Left ventricle myocardium inferior (tissue), 1 donor: ENCODE measurements around the gene CHL1. TPM values are rescaled to one million over a fixed set of nuclear protein-coding genes. Genes with fewer than 3 reads are reported as not detected.

Experiments used
- DNase-seq: peaks from one replicate; pipeline ENCODE4 v3.0.0-alpha.2; 2020
- H3K27ac ChIP-seq: fragments of 200-600 bp; replicated peaks from 2 replicates; pipeline ENCODE4 v1.8.0; 2021
- H3K27me3 ChIP-seq: fragments of 200-600 bp; 2 replicates; pipeline ENCODE4 v1.8.0; 2021; ENCODE audit warnings: low read depth
- H3K36me3 ChIP-seq: fragments of 200-600 bp; 2 replicates; pipeline ENCODE4 v1.8.0; 2021
- H3K4me1 ChIP-seq: fragments of 200-600 bp; 2 replicates; pipeline ENCODE4 v1.8.0; 2021
- H3K4me3 ChIP-seq: fragments of 200-600 bp; 2 replicates; pipeline ENCODE4 v1.8.0; 2021; ENCODE audit warnings: mild to moderate bottlenecking, moderate library complexity
- H3K9me3 ChIP-seq: fragments of 200-600 bp; replicated peaks from 2 replicates; pipeline ENCODE4 v1.8.0; 2021
- intact Hi-C: fragments of 100-400 bp; cut with micrococcal nuclease; formaldehyde crosslinking; loops from one replicate; pipeline ENCODE4 v1.11.0; 2022
- total RNA-seq: library from RNA; stranded (reverse); fragmentation: NEBNext Ultra II Directional; extraction: Animal tissue kit (Norgen Biotek cat#: 25700); gene quantifications from one replicate; pipeline ENCODE4 v1.2.1, GENCODE V29; 2021
- TF ChIP-seq, protein P1 (sequence below): fragments of 200-600 bp; IDR thresholded peaks from 2 replicates; pipeline ENCODE4 v1.8.0; 2021; ENCODE audit warnings: antibody characterized with exemption, mild to moderate bottlenecking, borderline replicate concordance
- donor health status: DM: no; HTN: yes; CAD: no; lungs with severe emphysema.

The CHL1 gene
- total RNA-seq, 1 donor from 2014 or later = 8.8 TPM

DNA sequence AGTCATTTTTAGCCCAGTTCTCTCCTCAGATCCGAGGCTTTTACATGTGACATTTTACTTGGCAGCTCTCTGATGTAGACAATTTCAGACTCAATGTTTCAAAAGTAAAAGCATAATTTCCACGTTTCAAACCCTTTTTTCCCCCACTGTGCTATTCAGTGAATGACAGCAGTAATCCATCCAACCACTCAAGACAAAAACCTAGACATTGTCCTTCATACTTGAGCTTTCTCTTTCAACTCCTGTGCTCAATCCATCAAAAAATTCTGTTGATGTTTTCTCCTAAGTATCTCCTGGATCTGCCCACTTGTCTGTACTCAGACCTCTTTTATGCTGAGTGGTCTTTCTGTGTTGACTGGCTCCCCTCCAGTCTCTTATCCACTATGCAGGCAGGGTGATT is 214.7 kb downstream of the CHL1 start:
- no peak overlapping the region for H3K27ac ChIP-seq
- TF ChIP-seq, protein P1, sequence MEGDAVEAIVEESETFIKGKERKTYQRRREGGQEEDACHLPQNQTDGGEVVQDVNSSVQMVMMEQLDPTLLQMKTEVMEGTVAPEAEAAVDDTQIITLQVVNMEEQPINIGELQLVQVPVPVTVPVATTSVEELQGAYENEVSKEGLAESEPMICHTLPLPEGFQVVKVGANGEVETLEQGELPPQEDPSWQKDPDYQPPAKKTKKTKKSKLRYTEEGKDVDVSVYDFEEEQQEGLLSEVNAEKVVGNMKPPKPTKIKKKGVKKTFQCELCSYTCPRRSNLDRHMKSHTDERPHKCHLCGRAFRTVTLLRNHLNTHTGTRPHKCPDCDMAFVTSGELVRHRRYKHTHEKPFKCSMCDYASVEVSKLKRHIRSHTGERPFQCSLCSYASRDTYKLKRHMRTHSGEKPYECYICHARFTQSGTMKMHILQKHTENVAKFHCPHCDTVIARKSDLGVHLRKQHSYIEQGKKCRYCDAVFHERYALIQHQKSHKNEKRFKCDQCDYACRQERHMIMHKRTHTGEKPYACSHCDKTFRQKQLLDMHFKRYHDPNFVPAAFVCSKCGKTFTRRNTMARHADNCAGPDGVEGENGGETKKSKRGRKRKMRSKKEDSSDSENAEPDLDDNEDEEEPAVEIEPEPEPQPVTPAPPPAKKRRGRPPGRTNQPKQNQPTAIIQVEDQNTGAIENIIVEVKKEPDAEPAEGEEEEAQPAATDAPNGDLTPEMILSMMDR = no peak
- intact Hi-C loops = no loop called here
- no peaks in the 10 kb centered on the region for H3K9me3 ChIP-seq
- no peak for DNase-seq
- no peaks in the 10 kb centered on the region for H3K36me3 ChIP-seq
- H3K4me3 ChIP-seq = no peak overlapping the region
- H3K27me3 ChIP-seq = peaks cover 3% of the 10 kb centered on the region
- H3K4me1 ChIP-seq = no peaks in the 10 kb centered on the region

DNA sequence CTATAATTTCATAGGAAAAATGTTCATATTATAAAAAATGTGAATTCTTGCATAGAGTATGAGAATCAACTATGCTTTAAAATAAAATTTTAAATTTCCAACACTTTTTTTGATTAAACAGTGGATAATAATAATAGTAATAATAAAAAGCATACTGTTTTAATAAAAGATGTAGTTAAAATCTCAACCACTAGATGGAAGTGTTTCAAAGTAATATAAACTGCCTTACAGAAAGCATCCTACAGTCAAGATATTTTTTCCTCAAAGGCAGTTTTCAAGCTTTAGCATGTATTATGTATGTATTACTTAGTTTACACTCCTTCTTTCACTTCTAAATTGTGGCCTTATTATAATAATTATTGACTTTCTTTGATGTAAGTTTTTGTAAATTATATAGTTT is 217.5 kb downstream of the CHL1 start:
- intact Hi-C loops = no loop called here
- no peaks in the 10 kb centered on the region for H3K9me3 ChIP-seq
- no peaks in the 10 kb centered on the region for H3K4me1 ChIP-seq
- H3K27ac ChIP-seq = no peak overlapping the region
- TF ChIP-seq, protein P1 = peak; percentile 50
- DNase-seq = no peak
- H3K36me3 ChIP-seq = no peaks in the 10 kb centered on the region
- H3K4me3 ChIP-seq = no peak overlapping the region
- peaks cover 3% of the 10 kb centered on the region for H3K27me3 ChIP-seq

DNA sequence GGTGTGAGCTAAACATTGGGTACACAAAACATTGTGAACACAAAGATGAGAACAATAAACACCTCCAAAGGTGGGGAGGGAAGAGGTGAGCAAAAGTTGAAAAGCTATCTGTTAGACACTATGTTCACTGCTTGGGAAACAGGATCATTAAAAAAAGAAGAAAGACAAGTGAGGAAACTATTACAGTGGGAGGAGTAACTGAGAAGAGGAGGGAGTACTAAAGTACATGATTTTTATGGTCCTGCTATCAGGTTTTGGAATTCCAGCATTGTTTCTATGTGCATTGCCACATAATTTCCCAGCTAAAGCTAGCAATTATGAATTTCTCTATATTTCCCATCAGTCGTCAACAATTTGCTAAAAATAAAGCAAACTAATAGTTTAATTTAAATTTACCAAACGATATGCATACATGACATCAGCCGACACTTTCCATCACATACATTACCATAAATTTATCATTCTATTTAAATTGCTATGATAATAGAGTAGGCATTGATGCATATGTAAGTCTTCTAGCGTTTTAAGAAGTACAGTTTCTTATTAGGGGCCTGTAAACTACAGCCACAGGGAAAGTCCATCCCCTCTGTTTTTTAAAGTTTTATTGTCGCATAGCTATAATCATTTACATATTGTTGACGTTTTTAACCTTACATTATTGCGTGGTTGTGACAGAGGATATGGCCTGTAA is 221.8 kb downstream of the CHL1 start:
- no peaks in the 10 kb centered on the region for H3K9me3 ChIP-seq
- TF ChIP-seq, protein P1 = no peak
- intact Hi-C loops = no loop called here

DNA sequence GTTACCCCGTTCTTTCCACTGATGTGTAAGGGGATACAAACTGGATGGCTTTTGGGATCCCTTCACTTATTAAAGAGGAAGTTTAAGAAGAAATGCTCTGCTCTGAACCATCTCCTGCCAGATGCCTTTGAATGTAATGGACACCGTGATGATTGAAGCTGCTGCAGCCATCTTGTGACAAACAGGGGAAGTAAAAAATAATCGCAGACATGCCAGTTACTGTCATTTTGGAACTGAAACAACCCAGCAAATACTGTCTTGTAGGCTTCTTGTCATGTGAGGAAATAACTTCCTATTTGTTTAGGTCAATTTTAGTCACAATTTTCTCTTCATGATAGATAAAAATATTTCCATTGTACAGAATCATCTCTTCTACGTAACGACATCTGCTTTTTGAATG is 224.0 kb downstream of the CHL1 start:
- TF ChIP-seq, protein P1 = no peak
- no peaks in the 10 kb centered on the region for H3K27me3 ChIP-seq
- DNase-seq = no peak
- no peak overlapping the region for H3K27ac ChIP-seq
- intact Hi-C loops = no loop called here
- H3K4me1 ChIP-seq = no peaks in the 10 kb centered on the region
- H3K9me3 ChIP-seq = no peaks in the 10 kb centered on the region
- H3K4me3 ChIP-seq = no peak overlapping the region
- H3K36me3 ChIP-seq = no peaks in the 10 kb centered on the region

More for the DNA sequence above, 221.8 kb downstream of the CHL1 start:
- DNase-seq = no peak
- H3K4me1 ChIP-seq = no peaks in the 10 kb centered on the region
- H3K27me3 ChIP-seq = no peaks in the 10 kb centered on the region
- H3K4me3 ChIP-seq = no peak overlapping the region
- no peaks in the 10 kb centered on the region for H3K36me3 ChIP-seq
- H3K27ac ChIP-seq = no peak overlapping the region

DNA sequence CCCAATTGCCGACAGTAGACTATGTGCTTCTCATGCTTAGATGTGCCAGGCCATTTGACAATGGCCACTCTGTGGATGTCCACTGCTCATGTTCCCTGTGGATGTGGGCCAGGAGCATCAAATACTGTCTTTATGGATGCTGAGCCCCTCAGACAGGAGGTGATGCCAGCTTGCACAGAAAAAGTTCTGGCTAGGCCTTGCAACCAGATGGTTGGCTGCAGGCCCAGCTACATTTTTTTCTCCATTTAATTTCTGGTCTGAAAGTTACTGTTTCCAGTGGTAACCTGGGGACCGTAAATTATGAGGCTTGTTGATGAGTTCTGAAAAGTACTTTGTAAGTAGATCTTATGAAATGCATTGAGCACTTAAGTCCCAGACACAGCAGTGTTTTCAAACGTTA is 228.5 kb downstream of the CHL1 start:
- no peaks in the 10 kb centered on the region for H3K9me3 ChIP-seq
- no peaks in the 10 kb centered on the region for H3K27me3 ChIP-seq
- H3K36me3 ChIP-seq = no peaks in the 10 kb centered on the region
- H3K4me1 ChIP-seq = no peaks in the 10 kb centered on the region
- intact Hi-C loops = no loop called here
- no peak for DNase-seq
- no peak overlapping the region for H3K4me3 ChIP-seq
- TF ChIP-seq, protein P1 = no peak
- H3K27ac ChIP-seq = no peak overlapping the region
